ENCODE measurements around the gene PPP6R3.

PPP6R3 gene

GRCh38 chr11:68652683-68653156 is 192.2 kb downstream of the PPP6R3 start:
- DNase-seq = no peak
- in situ Hi-C loops (cut with MboI; ENCODE audit: low pct_unique_long_range_greater_than_20kb, low sequenced_read_pairs) = no loop called here

- no peak for DNase-seq
- in situ Hi-C loops (cut with MboI; ENCODE audit: low pct_unique_long_range_greater_than_20kb, low sequenced_read_pairs) = no loop called here
These were observed 193.2 kb downstream of the PPP6R3 start for GRCh38 chr11:68653486-68654430.

GRCh38 chr11:68654978-68655377 is 194.4 kb downstream of the PPP6R3 start:
- in situ Hi-C loops (cut with MboI; ENCODE audit: low pct_unique_long_range_greater_than_20kb, low sequenced_read_pairs) = no loop called here
- DNase-seq = no peak

GRCh38 chr11:68655406-68655805 is 194.9 kb downstream of the PPP6R3 start:
- in situ Hi-C loops (cut with MboI; ENCODE audit: low pct_unique_long_range_greater_than_20kb, low sequenced_read_pairs) = no loop called here
- no peak for DNase-seq

GRCh38 chr11:68655806-68656205 is 195.3 kb downstream of the PPP6R3 start:
- DNase-seq = no peak
- in situ Hi-C loops (cut with MboI; ENCODE audit: low pct_unique_long_range_greater_than_20kb, low sequenced_read_pairs) = no loop called here

- in situ Hi-C loops (cut with MboI; ENCODE audit: low pct_unique_long_range_greater_than_20kb, low sequenced_read_pairs) = no loop called here
- DNase-seq = no peak
These were observed 196.6 kb downstream of the PPP6R3 start for GRCh38 chr11:68657021-68657780.

- in situ Hi-C loops (cut with MboI; ENCODE audit: low pct_unique_long_range_greater_than_20kb, low sequenced_read_pairs) = no loop called here
- DNase-seq = no peak
These were observed 197.5 kb downstream of the PPP6R3 start for GRCh38 chr11:68658097-68658496.

GRCh38 chr11:68658661-68659060 is 198.1 kb downstream of the PPP6R3 start:
- no peak for DNase-seq
- in situ Hi-C loops (cut with MboI; ENCODE audit: low pct_unique_long_range_greater_than_20kb, low sequenced_read_pairs) = no loop called here

GRCh38 chr11:68659158-68659921 is 198.8 kb downstream of the PPP6R3 start:
- in situ Hi-C loops (cut with MboI; ENCODE audit: low pct_unique_long_range_greater_than_20kb, low sequenced_read_pairs) = no loop called here
- peak; percentile 46 for DNase-seq

GRCh38 chr11:68660066-68660810 is 199.7 kb downstream of the PPP6R3 start:
- DNase-seq = no peak
- in situ Hi-C loops (cut with MboI; ENCODE audit: low pct_unique_long_range_greater_than_20kb, low sequenced_read_pairs) = no loop called here

GRCh38 chr11:68661014-68661413 is 200.5 kb downstream of the PPP6R3 start:
- in situ Hi-C loops (cut with MboI; ENCODE audit: low pct_unique_long_range_greater_than_20kb, low sequenced_read_pairs) = no loop called here
- no peak for DNase-seq

GRCh38 chr11:68661697-68662603 is 201.4 kb downstream of the PPP6R3 start:
- in situ Hi-C loops (cut with MboI; ENCODE audit: low pct_unique_long_range_greater_than_20kb, low sequenced_read_pairs) = no loop called here
- no peak for DNase-seq

GRCh38 chr11:68663482-68664010 is 203.0 kb downstream of the PPP6R3 start:
- no peak for DNase-seq
- in situ Hi-C loops (cut with MboI; ENCODE audit: low pct_unique_long_range_greater_than_20kb, low sequenced_read_pairs) = no loop called here

GRCh38 chr11:68664141-68664540 is 203.6 kb downstream of the PPP6R3 start:
- DNase-seq = no peak
- in situ Hi-C loops (cut with MboI; ENCODE audit: low pct_unique_long_range_greater_than_20kb, low sequenced_read_pairs) = no loop called here

- DNase-seq = no peak
- in situ Hi-C loops (cut with MboI; ENCODE audit: low pct_unique_long_range_greater_than_20kb, low sequenced_read_pairs) = no loop called here
These were observed 204.4 kb downstream of the PPP6R3 start for GRCh38 chr11:68664906-68665305.
